Keratinocyte (primary cell): Measurements from ENCODE around the gene RNF13. TPM values are rescaled to one million over a fixed set of nuclear protein-coding genes. Genes with fewer than 3 reads are reported as not detected.

ENCODE experiments used
- DNase-seq: peaks from one replicate; pipeline ENCODE4 v3.0.0-alpha.2; 2011; ENCODE audit warnings: low read depth, missing footprints, low spot score
- FAIRE-seq: peaks from 2 replicates; lab custom pipeline; 2011; peaks lifted over from hg19 to GRCh38; lab: Jason Lieb, UNC
- H2AFZ ChIP-seq: 2 replicates; pipeline ENCODE4 v1.6.0; 2012; ENCODE audit warnings: low read length, control low read depth, inconsistent platforms; ENCODE audit not compliant: control insufficient read depth
- H3K27ac ChIP-seq: 2 replicates; pipeline ENCODE4 v1.5.1; 2011; ENCODE audit warnings: low read length; ENCODE audit not compliant: control insufficient read depth, insufficient read depth
- H3K27me3 ChIP-seq: 3 replicates; pipeline ENCODE4 v1.6.0; 2011; ENCODE audit warnings: low read length; ENCODE audit not compliant: control insufficient read depth, insufficient read depth; ENCODE audit errors: extremely low read depth
- H3K36me3 ChIP-seq, 2 experiments: 2 replicates in 1 of 2; 3 replicates in 1 of 2; pipeline ENCODE4 v1.5.1; 2011; ENCODE audit warnings: low read length in 2 of 2, mild to moderate bottlenecking in 1 of 2; ENCODE audit not compliant: control insufficient read depth in 2 of 2, insufficient read depth in 2 of 2; ENCODE audit errors: extremely low read depth in 1 of 2
- H3K4me1 ChIP-seq: 3 replicates; pipeline ENCODE4 v1.5.1; 2011; ENCODE audit warnings: low read length; ENCODE audit not compliant: control insufficient read depth, insufficient read depth; ENCODE audit errors: extremely low read depth
- H3K4me2 ChIP-seq: 3 replicates; pipeline ENCODE4 v1.6.0; 2011; ENCODE audit warnings: low read depth, low read length; ENCODE audit not compliant: control insufficient read depth, insufficient read depth; ENCODE audit errors: extremely low read depth
- H3K4me3 ChIP-seq, 3 experiments: fragments of 200-600 bp in 1 of 3; sonication (generic) in 1 of 3; 2 replicates in 2 of 3; 3 replicates in 1 of 3; pipeline ENCODE4 v1.5.1; 2011 to 2016; ENCODE audit warnings: low read length in 3 of 3, mild to moderate bottlenecking in 3 of 3, control low read depth in 2 of 3, inconsistent platforms in 1 of 3, low read depth in 1 of 3, mixed read lengths in 1 of 3, mixed run types in 1 of 3, moderate library complexity in 1 of 3; ENCODE audit not compliant: control insufficient read depth in 2 of 3, insufficient read depth in 2 of 3; ENCODE audit errors: extremely low read depth in 1 of 3
- H3K79me2 ChIP-seq: 2 replicates; pipeline ENCODE4 v1.6.0; 2012; ENCODE audit warnings: low read length; ENCODE audit not compliant: control insufficient read depth, insufficient read depth
- H3K9ac ChIP-seq: 3 replicates; pipeline ENCODE4 v1.6.0; 2011; ENCODE audit warnings: low read length; ENCODE audit not compliant: control insufficient read depth, insufficient read depth; ENCODE audit errors: extremely low read depth
- H3K9me1 ChIP-seq: 3 replicates; pipeline ENCODE4 v1.6.0; 2011; ENCODE audit warnings: low read length; ENCODE audit not compliant: control insufficient read depth, insufficient read depth; ENCODE audit errors: extremely low read depth
- H3K9me3 ChIP-seq: 2 replicates; pipeline ENCODE4 v1.5.1; 2012; ENCODE audit warnings: low read depth, low read length; ENCODE audit not compliant: control insufficient read depth
- H4K20me1 ChIP-seq: 3 replicates; pipeline ENCODE4 v1.6.0; 2011; ENCODE audit warnings: low read length; ENCODE audit not compliant: control insufficient read depth, insufficient read depth; ENCODE audit errors: extremely low read depth
- CTCF ChIP-seq, 3 experiments: IDR thresholded peaks in 1 of 3; conservative IDR thresholded peaks in 1 of 3; optimal IDR thresholded peaks in 1 of 3; 2 replicates in 2 of 3; 3 replicates in 1 of 3; pipeline versions ENCODE3 to v1.5.1; 2011; ENCODE audit warnings: low read length in 3 of 3, mild to moderate bottlenecking in 3 of 3, moderate library complexity in 2 of 3, control low read depth in 1 of 3, inconsistent platforms in 1 of 3; ENCODE audit not compliant: insufficient read depth in 2 of 3; ENCODE audit errors: extremely low read depth in 1 of 3
- EZH2 ChIP-seq: IDR thresholded peaks from one replicate; pipeline ENCODE4 v1.6.1; 2012; ENCODE audit warnings: inconsistent platforms, mild to moderate bottlenecking, low read length, moderate library complexity
- dilution Hi-C: fragments of 300-500 bp; cut with MboI; formaldehyde crosslinking; loops from one replicate; pipeline ENCODE4 v1.7.0; 2020; ENCODE audit warnings: low sequenced_read_pairs; ENCODE audit not compliant: extremely low pct_ligation_motif_present
- polyA plus RNA-seq, 5 experiments: library from polyadenylated mRNA; depleted of rRNA in 3 of 5; stranded (reverse) in 3 of 5; stranded (forward) in 1 of 5; unstranded in 1 of 5; fragments of >200 nt; gene quantifications; 1 replicate in 1 of 5; 2 replicates in 3 of 5; 3 replicates in 1 of 5; pipeline versions ENCODE4 v1.2.1 to v1.2.3, GENCODE V29; 2011 to 2012; ENCODE audit warnings: missing spikeins in 2 of 5, low read depth in 1 of 5, low replicate concordance in 1 of 5

The RNF13 gene
- polyA plus RNA-seq, 1 donor (not counting 4 experiments of a cell fraction or from before 2014, with no cell fraction given) = 57.4 TPM

- Histone ChIP-seq H3K4me2 (no peak overlapping the region), H3K27me3 (no peaks in the 10 kb centered on the region), H3K27ac (no peak overlapping the region), H3K4me3 (no peak overlapping the region), H4K20me1 (no peaks in the 10 kb centered on the region), H3K9me1 (no peaks in the 10 kb centered on the region), H3K9ac (no peak overlapping the region), H3K9me3 (no peaks in the 10 kb centered on the region), H3K79me2 (no peaks in the 10 kb centered on the region), H3K4me1 (no peaks in the 10 kb centered on the region), H2AFZ (no peak overlapping the region), H3K36me3 (no peaks in the 10 kb centered on the region)
- dilution Hi-C loops = no loop called here
- TF ChIP-seq CTCF (optimal IDR thresholded peaks at IDR 0.05 in 1 of 3, IDR thresholded peaks at IDR 0.05 in 1 of 3, conservative IDR thresholded peaks at IDR 0.05 in 1 of 3; ENCODE audit: extremely low read depth in 1 of 3, insufficient read depth in 2 of 3, low read length in 3 of 3) = no peak
- DNase-seq (no peak), FAIRE-seq (no peak)
Observed at GRCh38 chr3:149949181-149949580, 136.2 kb downstream of the RNF13 start.

GRCh38 chr3:149954812-149955211 lies 141.8 kb downstream of the RNF13 start:
- Histone ChIP-seq H4K20me1 (no peaks in the 10 kb centered on the region), H3K4me2 (no peak overlapping the region)

More at GRCh38 chr3:149954812-149955211, 141.8 kb downstream of the RNF13 start:
- no peaks in the 10 kb centered on the region for H3K9me3 ChIP-seq
- H3K4me3 ChIP-seq = no peak overlapping the region
- TF ChIP-seq CTCF (optimal IDR thresholded peaks at IDR 0.05 in 1 of 3, IDR thresholded peaks at IDR 0.05 in 1 of 3, conservative IDR thresholded peaks at IDR 0.05 in 1 of 3; ENCODE audit: extremely low read depth in 1 of 3, insufficient read depth in 2 of 3, low read length in 3 of 3) = no peak
- no peak for TF ChIP-seq EZH2
- H3K36me3 ChIP-seq = peaks cover 0 to 3% of the 10 kb centered on the region in 2 experiments
- no peak for FAIRE-seq
- dilution Hi-C loops = no loop called here
- no peak overlapping the region for H3K9ac ChIP-seq
- H3K27ac ChIP-seq = no peak overlapping the region
- no peak overlapping the region for H2AFZ ChIP-seq
- no peak for DNase-seq
- H3K27me3 ChIP-seq = no peaks in the 10 kb centered on the region
- H3K9me1 ChIP-seq = no peaks in the 10 kb centered on the region
- H3K79me2 ChIP-seq = no peaks in the 10 kb centered on the region
- peaks cover 5% of the 10 kb centered on the region for H3K4me1 ChIP-seq
